H1 (cell line): ENCODE measurements around the gene DES. TPM values are rescaled to one million over a fixed set of nuclear protein-coding genes. Genes with fewer than 3 reads are reported as not detected.
A peak's percentile ranks its signal among the peaks of the same experiment; 100 is the strongest.

ENCODE experiments used
- CTCF ChIA-PET: fragments of 300-600 bp; sonication (Branson Sonifier 250); formaldehyde crosslinking; loops from one replicate; lab custom pipeline; 2021; ENCODE audit not compliant: partially characterized antibody; lab: Charles Lee
- POLR2A ChIA-PET: fragments of 300-600 bp; sonication (Branson Sonifier 250); formaldehyde crosslinking; loops from one replicate; lab custom pipeline; 2021; ENCODE audit warnings: inconsistent platforms; ENCODE audit not compliant: partially characterized antibody; lab: Charles Lee
- DNase-seq, 2 experiments: peaks; one replicate each; pipeline versions ENCODE4 v3.0.0 to v3.0.0-alpha.2; 2010 to 2022; ENCODE audit warnings: low spot score in 2 of 2, low read depth in 1 of 2, mixed read lengths in 1 of 2
- FAIRE-seq: peaks from 2 replicates; lab custom pipeline; 2011; peaks lifted over from hg19 to GRCh38; lab: Jason Lieb, UNC
- H2AFZ ChIP-seq: 2 replicates; pipeline ENCODE4 v1.8.1; 2012; ENCODE audit warnings: low read length, inconsistent platforms
- H2AK5ac ChIP-seq: 2 replicates; pipeline ENCODE4 v1.6.1; 2013; ENCODE audit warnings: low read depth, low read length
- H2BK120ac ChIP-seq: replicated peaks from 2 replicates; pipeline ENCODE3; 2013; ENCODE audit warnings: low read depth, low read length, inconsistent platforms
- H2BK12ac ChIP-seq: 2 replicates; pipeline ENCODE4 v1.6.1; 2013; ENCODE audit warnings: low read depth, low read length
- H2BK15ac ChIP-seq: 2 replicates; pipeline ENCODE4 v1.6.1; 2013; ENCODE audit warnings: low read length
- H2BK20ac ChIP-seq: 2 replicates; pipeline ENCODE4 v1.6.1; 2013; ENCODE audit warnings: low read length
- H2BK5ac ChIP-seq: 2 replicates; pipeline ENCODE4 v1.6.1; 2013; ENCODE audit warnings: low read depth, low read length
- H3K14ac ChIP-seq: 2 replicates; pipeline ENCODE4 v1.6.1; 2013; ENCODE audit warnings: inconsistent platforms; ENCODE audit not compliant: insufficient read length
- H3K18ac ChIP-seq: 2 replicates; pipeline ENCODE4 v1.6.1; 2013; ENCODE audit warnings: low read length; ENCODE audit errors: extremely low read depth
- H3K23ac ChIP-seq: 2 replicates; pipeline ENCODE4 v1.6.1; 2013; ENCODE audit warnings: inconsistent platforms; ENCODE audit not compliant: insufficient read length
- H3K23me2 ChIP-seq: 2 replicates; pipeline ENCODE4 v1.6.1; 2013; ENCODE audit warnings: low read depth, low read length
- H3K27ac ChIP-seq: 2 replicates; pipeline ENCODE4 v1.6.1; 2011; ENCODE audit warnings: low read depth, low read length, inconsistent platforms
- H3K27me3 ChIP-seq, 4 experiments: replicated peaks in 1 of 4; 1 replicate in 1 of 4; 2 replicates in 3 of 4; pipeline versions ENCODE4 v1.6.1 to v1.8.1; 2011 to 2013; ENCODE audit warnings: low read length in 3 of 4, mild to moderate bottlenecking in 3 of 4, inconsistent platforms in 2 of 4, mixed read lengths in 2 of 4, moderate library complexity in 1 of 4; ENCODE audit not compliant: control insufficient read depth in 3 of 4, insufficient read depth in 3 of 4; ENCODE audit errors: extremely low read depth in 1 of 4
- H3K36me3 ChIP-seq, 4 experiments: 2 replicates each; pipeline versions ENCODE4 v1.6.1 to v1.8.1; 2011 to 2013; ENCODE audit warnings: mild to moderate bottlenecking in 4 of 4, low read length in 3 of 4, moderate library complexity in 2 of 4, control low read depth in 1 of 4, inconsistent platforms in 1 of 4; ENCODE audit not compliant: insufficient read depth in 4 of 4, control insufficient read depth in 2 of 4
- H3K4ac ChIP-seq: replicated peaks from 2 replicates; pipeline ENCODE3; 2013; ENCODE audit warnings: low read length, low read depth, mixed read lengths, inconsistent platforms; ENCODE audit not compliant: insufficient read length
- H3K4me1 ChIP-seq, 4 experiments: replicated peaks in 1 of 4; 1 replicate in 1 of 4; 2 replicates in 3 of 4; pipeline versions ENCODE4 v1.6.1 to v1.8.1; 2011 to 2013; ENCODE audit warnings: low read length in 3 of 4, inconsistent platforms in 2 of 4, mixed read lengths in 1 of 4; ENCODE audit not compliant: insufficient read depth in 4 of 4, control insufficient read depth in 3 of 4
- H3K4me2 ChIP-seq, 2 experiments: 2 replicates each; pipeline versions ENCODE4 v1.6.1 to v1.8.1; 2011 to 2013; ENCODE audit warnings: low read depth in 2 of 2, low read length in 2 of 2, control low read depth in 1 of 2, inconsistent platforms in 1 of 2, mild to moderate bottlenecking in 1 of 2; ENCODE audit not compliant: insufficient read depth in 1 of 2
- H3K4me3 ChIP-seq, 4 experiments: fragments of 200-600, 300-600 bp in 1 of 4; sonication (generic), shearing (Covaris generic), sonication (Bioruptor Twin) in 1 of 4; 2 replicates each; pipeline versions ENCODE4 v1.5.1 to v1.8.1; 2011 to 2016; ENCODE audit warnings: low read length in 4 of 4, low read depth in 3 of 4, control low read depth in 2 of 4, inconsistent platforms in 2 of 4, mild to moderate bottlenecking in 2 of 4, mixed read lengths in 1 of 4, moderate library complexity in 1 of 4; ENCODE audit not compliant: insufficient read depth in 2 of 4; ENCODE audit errors: extremely low read depth in 1 of 4
- H3K56ac ChIP-seq: replicated peaks from 2 replicates; pipeline ENCODE3; 2013; ENCODE audit warnings: low read depth, mild to moderate bottlenecking, mixed read lengths, low read length, inconsistent platforms; ENCODE audit not compliant: insufficient read length
- H3K79me1 ChIP-seq: 2 replicates; pipeline ENCODE4 v1.6.1; 2013; ENCODE audit warnings: low read depth, low read length, control low read depth
- H3K79me2 ChIP-seq, 2 experiments: 2 replicates each; pipeline versions ENCODE4 v1.6.1 to v1.8.1; 2012 to 2013; ENCODE audit warnings: low read length in 2 of 2, mild to moderate bottlenecking in 2 of 2, inconsistent platforms in 1 of 2; ENCODE audit not compliant: insufficient read depth in 2 of 2, control insufficient read depth in 1 of 2
- H3K9ac ChIP-seq, 4 experiments: replicated peaks in 1 of 4; 1 replicate in 1 of 4; 2 replicates in 3 of 4; pipeline versions ENCODE4 v1.6.1 to v1.8.1; 2011 to 2013; ENCODE audit warnings: low read depth in 3 of 4, low read length in 3 of 4, control low read depth in 2 of 4, mild to moderate bottlenecking in 2 of 4, moderate library complexity in 2 of 4, inconsistent platforms in 1 of 4; ENCODE audit errors: extremely low read depth in 1 of 4
- H3K9me3 ChIP-seq, 2 experiments: 2 replicates each; pipeline versions ENCODE4 v1.6.1 to v1.8.1; 2012 to 2013; ENCODE audit warnings: mild to moderate bottlenecking in 2 of 2, moderate library complexity in 2 of 2, control low read depth in 1 of 2, inconsistent platforms in 1 of 2, low read depth in 1 of 2, low read length in 1 of 2, mixed read lengths in 1 of 2; ENCODE audit not compliant: insufficient read depth in 2 of 2
- H4K20me1 ChIP-seq, 2 experiments: replicated peaks in 1 of 2; 2 replicates each; pipeline versions ENCODE3 to v1.8.1; 2011 to 2013; ENCODE audit warnings: inconsistent platforms in 2 of 2, low read length in 2 of 2, mild to moderate bottlenecking in 1 of 2; ENCODE audit not compliant: insufficient read depth in 2 of 2, control insufficient read depth in 1 of 2
- H4K5ac ChIP-seq: 2 replicates; pipeline ENCODE4 v1.6.1; 2013; ENCODE audit warnings: low read length, low read depth, mixed read lengths, inconsistent platforms; ENCODE audit not compliant: insufficient read length
- H4K8ac ChIP-seq: 2 replicates; pipeline ENCODE4 v1.8.0; 2013; ENCODE audit warnings: mild to moderate bottlenecking, moderate library complexity, low read length, inconsistent platforms; ENCODE audit not compliant: insufficient read depth; ENCODE audit errors: extremely low read depth
- H4K91ac ChIP-seq: replicated peaks from 2 replicates; pipeline ENCODE3; 2013; ENCODE audit warnings: low read length, mixed read lengths, inconsistent platforms; ENCODE audit not compliant: insufficient read length
- BACH1 ChIP-seq: IDR thresholded peaks from 2 replicates; pipeline ENCODE4 v1.6.1; 2012; ENCODE audit warnings: low read length, improper control_type of control experiment
- EGR1 ChIP-seq: IDR thresholded peaks from 2 replicates; pipeline ENCODE4 v1.6.1; 2011; ENCODE audit warnings: low read depth, low read length, borderline replicate concordance
- PHF8 ChIP-seq: fragments of 200-600 bp; sonication (generic); conservative IDR thresholded peaks from 2 replicates; pipeline ENCODE4 v1.7.1; 2012; ENCODE audit warnings: low read depth, mild to moderate bottlenecking, inconsistent platforms, low read length, moderate library complexity
- POLR2AphosphoS5 ChIP-seq: IDR thresholded peaks from 2 replicates; pipeline ENCODE4 v1.6.1; 2011; ENCODE audit warnings: low read depth, low read length
- TBP ChIP-seq: IDR thresholded peaks from 2 replicates; pipeline ENCODE4 v1.6.1; 2011; ENCODE audit warnings: low read depth, low read length, improper control_type of control experiment
- ZNF274 ChIP-seq: IDR thresholded peaks from 2 replicates; pipeline ENCODE4 v1.7.0; 2012; ENCODE audit warnings: low read length, borderline replicate concordance; ENCODE audit errors: extremely low read depth
- WGBS, 2 experiments: shearing (Covaris generic) in 1 of 2; methylation state at CpG; one replicate each; pipeline versions ENCODE4 v1.1.6 to v1.1.7; 2013 to 2015; ENCODE audit warnings: low lambda C conversion rate in 2 of 2, mixed read lengths in 2 of 2, inconsistent platforms in 1 of 2, low coverage in 1 of 2, missing lambda C conversion rate in 1 of 2; ENCODE audit not compliant: insufficient replicate concordance in 2 of 2, insufficient coverage in 1 of 2, insufficient read length in 1 of 2; ENCODE audit errors: extremely low coverage in 1 of 2, missing lambda C conversion rate in 1 of 2; 5-methylcytosine and 5-hydroxymethylcytosine counted together
- polyA plus RNA-seq, 7 experiments: library from polyadenylated mRNA; depleted of rRNA in 3 of 7; stranded (reverse) in 5 of 7; unstranded in 2 of 7; fragments of >200 nt in 5 of 7; fragments of 200-250 nt in 2 of 7; gene quantifications; 1 replicate in 5 of 7; 2 replicates in 1 of 7; 4 replicates in 1 of 7; pipeline versions ENCODE4 v1.2.1 to v1.2.3, GENCODE V29; 2011 to 2013; ENCODE audit warnings: missing spikeins in 2 of 7, mixed read lengths in 2 of 7
- total RNA-seq: library from RNA; stranded (reverse); fragmentation: NEBNext Ultra II Directional; extraction: Animal tissue kit (Norgen Biotek cat#: 25700); gene quantifications from 2 replicates; pipeline ENCODE4 v1.2.1, GENCODE V29; 2021

The DES gene
- total and polyA plus RNA-seq, 2 of the 8 experiments (the other 6 are each of a cell fraction or from before 2014, with no cell fraction given) = 1.8 to 4.3 TPM

DNA sequence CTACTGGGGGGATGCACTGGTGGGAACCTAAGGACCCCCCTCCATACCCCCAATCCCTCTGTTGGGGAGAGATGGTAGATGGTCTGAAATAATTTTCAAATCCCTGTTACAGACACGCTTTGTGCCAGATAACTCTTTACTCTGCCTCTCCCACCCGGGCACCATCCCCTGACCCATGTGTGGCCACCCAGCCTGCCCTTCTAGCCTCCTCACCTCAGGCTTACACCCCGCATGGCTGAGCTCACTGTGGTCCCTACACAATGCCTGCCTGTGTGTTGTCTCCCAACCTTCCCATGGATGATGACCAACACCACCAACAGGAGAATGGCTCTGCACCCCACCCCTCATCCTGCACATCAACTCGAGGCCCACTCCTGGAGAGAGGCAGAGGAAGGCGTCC is 31.4 kb downstream of the DES start:
- TF ChIP-seq TBP = no peak
- no peak for TF ChIP-seq PHF8
- no peak for TF ChIP-seq ZNF274
- TF ChIP-seq POLR2AphosphoS5 = 0 out of 2 replicates have a peak, but pooled peaks have one; percentile 10
- TF ChIP-seq BACH1 = no peak
- TF ChIP-seq EGR1 = no peak
- Histone ChIP-seq H4K20me1 (peaks cover 2 to 7% of the 10 kb centered on the region in 2 experiments), H3K4ac (no peak overlapping the region), H4K8ac (no peak overlapping the region), H3K27me3 (peaks cover 6 to 23% (median 20%) of the 10 kb centered on the region in 4 experiments), H2AFZ (no peak overlapping the region), H3K9ac (no peak overlapping the region), H2AK5ac (peak overlapping the region; percentile 65; the same call in 1 of the 2 replicates), H3K79me2 (no peaks in the 10 kb centered on the region), H3K56ac (no peak overlapping the region), H3K23ac (no peak overlapping the region), H2BK15ac (no peak overlapping the region), H3K4me2 (0 out of 4 replicates have a peak overlapping the region, but pooled peaks of 1 of the 2 experiments have one; percentile 51), H3K9me3 (no peaks in the 10 kb centered on the region), H2BK120ac (no peak overlapping the region), H3K4me3 (no peak overlapping the region), H2BK5ac (no peak overlapping the region), H2BK12ac (no peak overlapping the region), H3K79me1 (no peaks in the 10 kb centered on the region), H3K14ac (no peak overlapping the region), H4K91ac (no peak overlapping the region), H2BK20ac (no peak overlapping the region), H3K27ac (no peak overlapping the region), H3K23me2 (peaks cover 7% of the 10 kb centered on the region; the same call in 1 of the 2 replicates), H3K36me3 (no peaks in the 10 kb centered on the region), H4K5ac (no peak overlapping the region), H3K18ac (no peak overlapping the region), H3K4me1 (peaks cover 0 to 26% (median 14%) of the 10 kb centered on the region in 4 experiments; a peak in 6 of 7 replicates)
- CTCF ChIA-PET = interaction anchor here (1.0 to 113.1 kb wide), 4 partner anchors 9 to 119 kb away, joined by 3 to 7248 read pairs (median 3660); partner anchors contain the start of genes ASIC4, CHPF, DES and GMPPA
- 86% methylated on average over 5 of the region's 5 CpGs; no CpG with 5 or more reads in 1 of the 2 experiments for WGBS, 2 experiments
- POLR2A ChIA-PET = interaction anchor here (0.6 to 2.6 kb wide), 5 partner anchors 8 to 58 kb away, joined by 3 to 11 read pairs (median 6); no protein-coding TSS in a partner anchor
- DNase-seq = no peak
- FAIRE-seq = no peak
